Effector memory CD8-positive, alpha-beta T cell (primary cell): ENCODE results near the gene ZNF600.
"Not testable (repeated sequence)": the region's sequence is repeated elsewhere in the genome, so short reads cannot be mapped to it uniquely, and the experiment has no call there.

ENCODE experiments used
- ATAC-seq: fragments of 150-1000 bp; cut with Tn5 transposase; replicated peaks from 2 replicates; pipeline ENCODE4 v1.10.0; 2021; ENCODE audit warnings: mild to moderate bottlenecking, moderate library complexity
- DNase-seq, 3 experiments: peaks; one replicate each; pipeline ENCODE4 v3.0.0; 2021
- H3K27ac Mint-ChIP-seq, 2 donors: one replicate each; pipeline ENCODE4 v1.8.0; 2022; ENCODE audit warnings: mild to moderate bottlenecking in 2 of 2, mixed read lengths in 2 of 2, moderate library complexity in 2 of 2
- H3K27me3 Mint-ChIP-seq, 2 donors: one replicate each; pipeline ENCODE4 v1.8.0; 2022; ENCODE audit warnings: mixed read lengths in 2 of 2
- H3K36me3 Mint-ChIP-seq: one replicate; pipeline ENCODE4 v1.8.0; 2022; ENCODE audit warnings: mild to moderate bottlenecking, moderate library complexity, mixed read lengths; ENCODE audit not compliant: insufficient read depth
- H3K4me1 Mint-ChIP-seq, 2 donors: one replicate each; pipeline ENCODE4 v1.8.0; 2022; ENCODE audit warnings: low read depth in 2 of 2, mixed read lengths in 2 of 2
- H3K4me3 Mint-ChIP-seq, 2 donors: one replicate each; pipeline ENCODE4 v1.8.0; 2022; ENCODE audit warnings: mild to moderate bottlenecking in 2 of 2, mixed read lengths in 2 of 2, moderate library complexity in 2 of 2
- H3K9me3 Mint-ChIP-seq, 2 donors: one replicate each; pipeline ENCODE4 v1.8.0; 2022; ENCODE audit warnings: mixed read lengths in 2 of 2
- total RNA-seq, 9 experiments: gene quantifications; one replicate each; lab custom pipeline; 2026; lab: John Stamatoyannopoulos, UW

The ZNF600 gene
- 10.0 to 118 (median 37.3) reads per million in 9 experiments for total RNA-seq

GRCh38 chr19:52786464-52787354 lies at the start of gene ZNF600:
TSS of gene ZNF600 (minus strand) at chr19:52786791. CDS start at chr19:52778888, 7,903 bp downstream.
- ATAC-seq, result peak; percentile 98
- DNase-seq, result peak; percentile 68 to 89 (median 84)
- Mint-ChIP-seq H3K27ac (peak within 1 kb of the TSS; percentile 35 to 72), H3K36me3 (peaks cover 17% of the 10 kb centered on the region), H3K4me1 (peaks cover 27 to 44% of the 10 kb centered on the region in 2 donors), H3K4me3 (peak within 1 kb of the TSS; percentile 82 to 89)
- H3K27me3 Mint-ChIP-seq, H3K9me3 Mint-ChIP-seq: not testable (repeated sequence)

- Mint-ChIP-seq H3K9me3 (peaks cover 8 to 16% of the 10 kb centered on the region in 2 donors), H3K27ac (peak overlapping the region; percentile 91 to 93), H3K4me3 (peak overlapping the region; percentile 49 to 60), H3K4me1 (peaks cover 17 to 19% of the 10 kb centered on the region in 2 donors)
- not testable (repeated sequence) for ATAC-seq, H3K27me3 Mint-ChIP-seq, DNase-seq, H3K36me3 Mint-ChIP-seq
Measured at GRCh38 chr19:52834289-52834688, 47.7 kb upstream of the ZNF600 start.

DNA sequence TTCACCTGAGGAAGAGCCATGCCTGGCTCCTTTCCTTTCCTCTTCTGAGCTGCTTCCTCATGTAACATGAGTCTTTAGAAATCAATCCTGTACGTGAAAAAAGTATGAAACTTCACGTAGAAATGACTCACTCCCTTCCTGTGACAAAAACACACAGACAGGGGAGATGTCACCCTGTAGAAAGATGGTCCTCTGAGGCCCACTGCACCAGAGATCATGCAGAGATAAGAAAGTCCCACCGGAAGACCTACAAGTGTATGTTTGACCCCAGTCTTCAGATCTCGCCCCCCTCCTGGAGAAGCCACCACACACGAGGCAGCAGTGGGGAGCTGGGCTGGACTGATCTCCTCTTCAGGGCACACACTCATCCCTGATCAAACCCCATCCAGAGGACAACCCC lies 47.0 kb upstream of the ZNF600 start:
- peak overlapping the region; percentile 91 to 93 for H3K27ac Mint-ChIP-seq
- ATAC-seq (peak; percentile 97), DNase-seq (peak; percentile 11 to 21 (median 18))
- peaks cover 17 to 19% of the 10 kb centered on the region in 2 donors for H3K4me1 Mint-ChIP-seq
- H3K27me3 Mint-ChIP-seq, H3K36me3 Mint-ChIP-seq: not testable (repeated sequence)
- peak overlapping the region; percentile 49 to 60 for H3K4me3 Mint-ChIP-seq
- peaks cover 8 to 16% of the 10 kb centered on the region in 2 donors for H3K9me3 Mint-ChIP-seq

GRCh38 chr19:52829866-52830265 lies 43.3 kb upstream of the ZNF600 start:
- not testable (repeated sequence) for H3K4me3 Mint-ChIP-seq, H3K9me3 Mint-ChIP-seq, H3K36me3 Mint-ChIP-seq, H3K27me3 Mint-ChIP-seq, H3K27ac Mint-ChIP-seq, ATAC-seq, DNase-seq
- H3K4me1 Mint-ChIP-seq, result peaks cover 17 to 19% of the 10 kb centered on the region in 2 donors

GRCh38 chr19:52825765-52826164 lies 39.2 kb upstream of the ZNF600 start:
- Mint-ChIP-seq H3K36me3 (peaks cover 8% of the 10 kb centered on the region), H3K9me3 (no peaks in the 10 kb centered on the region)

GRCh38 chr19:52823676-52824075 lies 37.1 kb upstream of the ZNF600 start:
- H3K27ac Mint-ChIP-seq, result no peak overlapping the region
- peaks cover 14% of the 10 kb centered on the region for H3K36me3 Mint-ChIP-seq
- H3K9me3 Mint-ChIP-seq, result no peaks in the 10 kb centered on the region
- ATAC-seq (no peak), DNase-seq (no peak)
- H3K4me3 Mint-ChIP-seq, result no peak overlapping the region
- no peaks in the 10 kb centered on the region for H3K27me3 Mint-ChIP-seq
- peaks cover 12 to 15% of the 10 kb centered on the region in 2 donors for H3K4me1 Mint-ChIP-seq

More at GRCh38 chr19:52825765-52826164, 39.2 kb upstream of the ZNF600 start:
- Mint-ChIP-seq H3K4me1 (peaks cover 4% of the 10 kb centered on the region in 2 donors), H3K27me3 (no peaks in the 10 kb centered on the region), H3K27ac (no peak overlapping the region), H3K4me3 (no peak overlapping the region)
- ATAC-seq (no peak), DNase-seq (no peak)

DNA sequence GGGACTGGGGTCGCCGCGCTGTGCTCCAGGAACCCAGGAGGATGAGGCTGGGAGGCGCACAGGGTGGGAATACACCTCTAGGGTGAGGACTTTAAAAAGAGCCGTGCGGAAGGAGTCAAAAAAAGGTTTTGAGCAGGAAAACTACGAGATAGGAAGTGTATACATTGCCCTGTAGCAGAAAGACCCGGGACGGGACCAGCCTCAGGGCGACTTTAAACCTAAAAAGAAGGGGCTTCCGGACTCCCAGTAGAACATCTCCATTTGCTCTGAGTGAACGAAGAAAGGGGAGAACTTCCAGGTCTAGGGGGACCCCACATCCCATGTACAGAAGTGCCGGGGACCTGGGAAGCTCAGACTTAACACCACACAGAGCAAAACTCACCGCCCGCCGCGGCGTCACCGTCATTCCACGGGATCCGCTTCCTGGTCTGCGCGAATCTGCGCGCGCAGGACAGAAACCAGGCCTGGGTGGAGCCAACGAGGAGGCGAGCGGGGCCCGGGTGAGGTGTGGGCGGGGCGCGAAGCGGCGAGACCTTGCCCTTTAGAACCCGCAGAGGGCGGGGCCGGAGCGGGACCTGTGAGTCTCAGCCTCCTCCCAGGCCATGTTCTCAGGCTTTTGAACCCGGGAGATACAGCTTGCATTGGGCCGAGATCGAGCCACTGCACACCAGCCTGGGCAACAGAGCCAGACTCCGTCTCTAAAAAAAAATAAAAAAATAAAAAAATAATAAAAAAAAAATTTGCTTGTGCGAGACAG lies 34.8 kb upstream of the ZNF600 start, which contains the start of gene ZNF28:
Gene ZNF28 (minus strand): TSS at position 430 of the 757 bp plus-strand sequence. CDS start 3,675 bp downstream, outside the sequence.
- Mint-ChIP-seq H3K36me3 (peaks cover 35% of the 10 kb centered on the region), H3K4me3 (peak within 1 kb of the TSS; percentile 85 to 90), H3K27ac (peak within 1 kb of the TSS; percentile 88 to 96), H3K4me1 (peaks cover 18 to 21% of the 10 kb centered on the region in 2 donors)
- not testable (repeated sequence) for H3K9me3 Mint-ChIP-seq, H3K27me3 Mint-ChIP-seq
- peak; percentile 99 for ATAC-seq
- DNase-seq, result peak; percentile 50 to 61 (median 55)

- Mint-ChIP-seq H3K27ac (peak overlapping the region; percentile 88 to 96), H3K36me3 (peaks cover 42% of the 10 kb centered on the region), H3K4me1 (peaks cover 18 to 21% of the 10 kb centered on the region in 2 donors), H3K4me3 (peak overlapping the region; percentile 85 to 90)
- H3K9me3 Mint-ChIP-seq, H3K27me3 Mint-ChIP-seq, DNase-seq: not testable (repeated sequence)
- ATAC-seq, result peak; percentile 14
Measured at GRCh38 chr19:52820472-52821203, 34.0 kb upstream of the ZNF600 start.

GRCh38 chr19:52809801-52810200 lies 23.2 kb upstream of the ZNF600 start:
- Mint-ChIP-seq H3K27ac (no peak overlapping the region), H3K27me3 (no peaks in the 10 kb centered on the region), H3K36me3 (peaks cover 37% of the 10 kb centered on the region), H3K4me3 (no peak overlapping the region), H3K9me3 (peaks cover 0 to 1% of the 10 kb centered on the region in 2 donors), H3K4me1 (peaks cover 0 to 4% of the 10 kb centered on the region in 2 donors)
- no peak for DNase-seq
- no peak for ATAC-seq

DNA sequence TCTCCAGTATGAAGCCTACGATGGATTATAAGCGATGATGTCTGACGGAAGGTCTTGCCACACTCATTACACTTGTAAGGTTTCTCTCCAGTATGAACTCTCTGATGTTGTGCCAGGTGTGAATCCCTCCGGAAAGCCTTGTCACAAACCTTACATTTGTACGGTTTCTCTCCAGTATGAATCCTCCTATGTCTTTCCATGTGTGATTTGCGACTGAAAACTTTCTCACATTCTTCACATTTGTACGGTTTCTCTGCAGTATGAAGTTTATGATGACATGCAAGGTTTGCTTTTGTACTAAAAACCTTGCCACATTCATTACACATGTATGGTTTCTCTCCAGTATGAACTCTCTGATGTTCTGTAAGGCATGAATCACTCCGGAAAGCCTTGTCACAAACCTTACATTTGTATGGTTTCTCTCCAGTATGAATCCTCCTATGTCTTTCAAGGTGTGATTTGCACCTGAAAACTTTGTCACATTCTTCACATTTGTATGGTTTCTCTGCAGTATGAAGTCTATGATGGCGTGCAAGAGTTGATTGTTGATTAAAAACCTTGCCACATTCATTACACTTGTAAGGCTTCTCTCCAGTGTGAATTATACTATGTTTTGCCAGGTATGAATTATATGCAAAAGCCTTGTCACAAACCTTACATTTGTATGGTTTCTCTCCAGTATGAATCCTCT lies 13.5 kb upstream of the ZNF600 start:
- not testable (repeated sequence) for H3K4me1 Mint-ChIP-seq, DNase-seq, H3K27ac Mint-ChIP-seq, H3K27me3 Mint-ChIP-seq, ATAC-seq, H3K4me3 Mint-ChIP-seq
- Mint-ChIP-seq H3K36me3 (peaks cover 47% of the 10 kb centered on the region), H3K9me3 (peaks cover 6 to 12% of the 10 kb centered on the region in 2 donors)

- peaks cover 9% of the 10 kb centered on the region for H3K36me3 Mint-ChIP-seq
- ATAC-seq (no peak), DNase-seq (no peak)
- H3K4me3 Mint-ChIP-seq, result no peak overlapping the region
- peaks cover 20 to 30% of the 10 kb centered on the region in 2 donors for H3K4me1 Mint-ChIP-seq
- no peaks in the 10 kb centered on the region for H3K9me3 Mint-ChIP-seq
- H3K27ac Mint-ChIP-seq, result no peak overlapping the region
- H3K27me3 Mint-ChIP-seq, result no peaks in the 10 kb centered on the region
Measured at GRCh38 chr19:52789440-52789839, 2.8 kb upstream of the ZNF600 start.

GRCh38 chr19:52786078-52786463 lies 520 bp downstream of the ZNF600 start:
- no peak for ATAC-seq
- peak overlapping the region; percentile 82 to 89 for H3K4me3 Mint-ChIP-seq
- H3K27me3 Mint-ChIP-seq, result no peaks in the 10 kb centered on the region
- no peak for DNase-seq
- peak overlapping the region; percentile 35 to 72 for H3K27ac Mint-ChIP-seq
- no peaks in the 10 kb centered on the region for H3K9me3 Mint-ChIP-seq
- H3K4me1 Mint-ChIP-seq, result peaks cover 27 to 45% of the 10 kb centered on the region in 2 donors
- peaks cover 20% of the 10 kb centered on the region for H3K36me3 Mint-ChIP-seq
